ENCODE measurements around the gene SLC12A3. TPM values are rescaled to one million over a fixed set of nuclear protein-coding genes. Genes with fewer than 3 reads are reported as not detected.

The SLC12A3 gene
- total and polyA plus RNA-seq, 2 of the 4 experiments (the other 2 are of a cell fraction): not detected

DNA sequence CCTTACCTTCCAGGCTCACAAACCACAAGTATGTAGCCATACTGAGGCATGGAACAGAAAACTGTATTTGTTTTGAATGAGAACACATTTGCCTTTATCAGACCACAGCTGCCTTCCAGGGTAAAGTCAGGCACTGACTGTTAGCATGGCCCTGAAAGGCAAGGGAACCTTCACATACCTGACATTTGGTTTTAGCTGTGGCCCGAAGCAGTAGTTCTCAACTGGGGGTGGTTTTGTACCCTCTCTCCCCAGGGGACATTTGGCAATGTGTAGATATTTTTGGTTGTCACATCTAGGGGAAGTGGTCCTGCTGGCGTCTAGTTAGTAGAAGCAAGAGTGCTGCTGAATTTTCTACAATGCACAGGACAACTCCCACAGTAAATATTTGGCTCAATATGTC lies 76.1 kb downstream of the SLC12A3 start:
- no peak overlapping the region for H3K27ac ChIP-seq (ENCODE audit: insufficient read depth, low read length)

More for the DNA sequence above, 76.1 kb downstream of the SLC12A3 start:
- H4K20me1 ChIP-seq (ENCODE audit: insufficient read depth, low read length): peaks cover 84% of the 10 kb centered on the region; the same call in 1 of the 2 replicates
- in situ Hi-C loops (cut with MboI; ENCODE audit: low sequenced_read_pairs): no loop called here
- no peak overlapping the region for H2BK5ac ChIP-seq (ENCODE audit: low read depth, low read length, poor library complexity, severe bottlenecking)
- dilution Hi-C loops (cut with HindIII; ENCODE audit: low sequenced_read_pairs, unreplicated experiment): no loop called here
- intact Hi-C loops (cut with micrococcal nuclease): no loop called here
- H4K5ac ChIP-seq (ENCODE audit: low read depth, low read length): no peak overlapping the region
- no peak overlapping the region for H2BK15ac ChIP-seq (ENCODE audit: low read depth, low read length)
- no peak for DNase-seq
- no CpG with 5 or more reads among the region's 2 CpGs for WGBS, 2 experiments (ENCODE audit: extremely low coverage in 2 of 2, insufficient read length in 1 of 2)
- CTCF ChIA-PET: interaction anchor here (0.8 to 1.4 kb wide), 2 partner anchors 10 to 87 kb away, joined by 3 to 4 read pairs; no protein-coding TSS in a partner anchor
- H3K18ac ChIP-seq (ENCODE audit: low read depth, low read length): no peak overlapping the region
- H3K9ac ChIP-seq (ENCODE audit: low read depth, low read length): no peak overlapping the region
- peak overlapping the region in 1 of 2 experiments; percentile 24; a peak in 1 of 4 replicates for H4K8ac ChIP-seq (ENCODE audit: low read depth in 2 of 2, low read length in 2 of 2)
- H3K4me3 ChIP-seq (ENCODE audit: insufficient read depth, low read depth, low read length): no peak overlapping the region
- no peak overlapping the region for H3K4ac ChIP-seq (ENCODE audit: low read depth, low read length)
- peaks cover 9% of the 10 kb centered on the region; the same call in 1 of the 2 replicates for H3K9me1 ChIP-seq (ENCODE audit: insufficient read depth, low read length)
- ATAC-seq (ENCODE audit: low read depth): no peak
- peaks cover 25 to 59% of the 10 kb centered on the region in 2 experiments for H3K79me1 ChIP-seq (ENCODE audit: low read depth in 1 of 2, low read length in 2 of 2)
- no peak overlapping the region for H3K4me2 ChIP-seq (ENCODE audit: low read depth, low read length)
- no peak overlapping the region for H2BK20ac ChIP-seq (ENCODE audit: low read depth, low read length)
- no peak overlapping the region for H4K91ac ChIP-seq (ENCODE audit: insufficient read depth, low read depth, low read length)
- H3K23ac ChIP-seq (ENCODE audit: low read depth, low read length): peak overlapping the region; percentile 40; the same call in 1 of the 2 replicates
- peaks cover 6% of the 10 kb centered on the region for H3K4me1 ChIP-seq (ENCODE audit: control insufficient read depth, insufficient read depth, low read length)
- H2BK120ac ChIP-seq (ENCODE audit: low read depth, low read length): no peak overlapping the region
- TF ChIP-seq SMC3 (IDR thresholded peaks at IDR 0.05; ENCODE audit: low read depth, low read length): no peak
- TF ChIP-seq, protein P1, sequence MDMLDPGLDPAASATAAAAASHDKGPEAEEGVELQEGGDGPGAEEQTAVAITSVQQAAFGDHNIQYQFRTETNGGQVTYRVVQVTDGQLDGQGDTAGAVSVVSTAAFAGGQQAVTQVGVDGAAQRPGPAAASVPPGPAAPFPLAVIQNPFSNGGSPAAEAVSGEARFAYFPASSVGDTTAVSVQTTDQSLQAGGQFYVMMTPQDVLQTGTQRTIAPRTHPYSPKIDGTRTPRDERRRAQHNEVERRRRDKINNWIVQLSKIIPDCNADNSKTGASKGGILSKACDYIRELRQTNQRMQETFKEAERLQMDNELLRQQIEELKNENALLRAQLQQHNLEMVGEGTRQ (IDR thresholded peaks at IDR 0.05; ENCODE audit: low read depth, low read length): no peak
- TF ChIP-seq RCOR1 (IDR thresholded peaks at IDR 0.05; ENCODE audit: insufficient replicate concordance, low read length): no peak
- TF ChIP-seq CEBPB (IDR thresholded peaks at IDR 0.05; ENCODE audit: low read depth, low read length): no peak
- TF ChIP-seq RAD21 (IDR thresholded peaks at IDR 0.05; ENCODE audit: low read length): no peak
- no peak for TF ChIP-seq FOS (IDR thresholded peaks at IDR 0.05; ENCODE audit: low read depth, low read length)
- no peak for TF ChIP-seq POLR2A (IDR thresholded peaks at IDR 0.05; ENCODE audit: low read depth, low read length)
- TF ChIP-seq MAZ (IDR thresholded peaks at IDR 0.05; ENCODE audit: borderline replicate concordance, low read depth, low read length): no peak
- TF ChIP-seq MXI1 (IDR thresholded peaks at IDR 0.05; ENCODE audit: borderline replicate concordance, low read depth, low read length): no peak
- TF ChIP-seq MAFK (IDR thresholded peaks at IDR 0.05; ENCODE audit: low read depth, low read length): no peak
- no peak for TF ChIP-seq ELK1 (IDR thresholded peaks at IDR 0.05; ENCODE audit: borderline replicate concordance, low read depth, low read length)
- BruUV-seq (replicated peaks): no TSS peak
- H2AK9ac ChIP-seq (replicated peaks; ENCODE audit: low read depth, low read length, poor library complexity): no peak overlapping the region
- no peak overlapping the region for H3K56ac ChIP-seq (ENCODE audit: extremely low read depth, insufficient read depth, low read length)
- H3K27me3 ChIP-seq (ENCODE audit: control insufficient read depth, insufficient read depth, low read length): no peaks in the 10 kb centered on the region
- no peaks in the 10 kb centered on the region for H3K9me3 ChIP-seq (ENCODE audit: control insufficient read depth, insufficient read depth, low read length)
- no peak overlapping the region for H2AFZ ChIP-seq (replicated peaks; ENCODE audit: low read length, poor library complexity)
- POLR2A ChIA-PET (ENCODE audit: unreplicated experiment): no interaction called here
- 0 out of 2 replicates have a peak overlapping the region, but pooled peaks have one; percentile 14 for H3K14ac ChIP-seq (replicated peaks; ENCODE audit: low read depth, low read length)
- no peak overlapping the region for H2AK5ac ChIP-seq (ENCODE audit: low read depth, low read length)
- H3K36me3 ChIP-seq (ENCODE audit: control insufficient read depth, insufficient read depth, low read length): peaks cover 60% of the 10 kb centered on the region
